Tibial nerve (tissue), 4 donors: ENCODE data around the gene GPC3. TPM values are rescaled to one million over a fixed set of nuclear protein-coding genes. Genes with fewer than 3 reads are reported as not detected.

Experiments
- DNase-seq, 2 donors: peaks; one replicate each; pipeline ENCODE4 v3.0.0-alpha.2; 2019; ENCODE audit warnings: low spot score in 2 of 2
- H3K27ac ChIP-seq, 4 donors: fragments of 200-600 bp; sonication (generic) in 3 of 4; one replicate each; pipeline ENCODE4 v1.5.1; 2017 to 2019; ENCODE audit warnings: mild to moderate bottlenecking in 1 of 4
- H3K27me3 ChIP-seq, 2 donors: fragments of 200-600 bp; sonication (generic) in 1 of 2; one replicate each; pipeline versions ENCODE4 v1.5.1 to v1.6.0; 2017 to 2019
- H3K36me3 ChIP-seq, 3 donors: fragments of 200-600 bp; sonication (generic); one replicate each; pipeline ENCODE4 v1.5.1; 2018 to 2019
- H3K4me1 ChIP-seq, 4 donors: fragments of 200-600 bp; sonication (generic) in 3 of 4; one replicate each; pipeline ENCODE4 v1.5.1; 2017 to 2019
- H3K4me3 ChIP-seq, 4 donors: fragments of 200-600 bp; sonication (generic) in 3 of 4; one replicate each; pipeline ENCODE4 v1.5.1; 2017 to 2019; ENCODE audit warnings: mild to moderate bottlenecking in 1 of 4, moderate library complexity in 1 of 4
- H3K9me3 ChIP-seq, 4 donors: fragments of 200-600 bp; sonication (generic) in 3 of 4; one replicate each; pipeline ENCODE4 v1.5.1; 2017 to 2019
- EP300 ChIP-seq, 2 donors: sonication (generic); formaldehyde crosslinking; IDR thresholded peaks; one replicate each; pipeline ENCODE4 v1.6.1; 2017; ENCODE audit warnings: antibody characterized with exemption in 2 of 2, mild to moderate bottlenecking in 1 of 2
- POLR2A ChIP-seq, 2 donors: fragments of 450-650 bp; IDR thresholded peaks; one replicate each; pipeline ENCODE4 v1.6.1; 2017; ENCODE audit warnings: antibody characterized with exemption in 2 of 2, mild to moderate bottlenecking in 2 of 2, moderate library complexity in 2 of 2
- WGBS, 2 donors: methylation state at CpG; one replicate each; pipeline ENCODE4 v1.1.5; 2018; 5-methylcytosine and 5-hydroxymethylcytosine counted together
- total RNA-seq, 4 donors: library from RNA; depleted of rRNA; stranded (reverse); fragments of >200 nt; gene quantifications; one replicate each; pipeline ENCODE4 v1.1.0, GENCODE V29; 2016
- TF ChIP-seq, protein P1 (sequence below), 5 experiments: fragments of 200-600 bp in 3 of 5; fragments of 450-650 bp in 2 of 5; sonication (generic) in 3 of 5; IDR thresholded peaks; one replicate each; pipeline ENCODE4 v1.5.1; 2016 to 2019; ENCODE audit warnings: antibody characterized with exemption in 5 of 5, mild to moderate bottlenecking in 3 of 5, moderate library complexity in 2 of 5

GPC3 gene
- total RNA-seq, 4 donors from 2014 or later: 60.5 to 116 (median 72.8) TPM

GRCh38 chrX:133951098-133951497 is 34.3 kb downstream of the GPC3 start:
- no peaks in the 10 kb centered on the region for H3K9me3 ChIP-seq
- WGBS, 2 donors: 69 to 79% methylated on average over 2 of the region's 2 CpGs
- no peak for DNase-seq
- no peaks in the 10 kb centered on the region for H3K4me1 ChIP-seq
- H3K36me3 ChIP-seq: no peaks in the 10 kb centered on the region
- no peak overlapping the region for H3K4me3 ChIP-seq
- H3K27me3 ChIP-seq: peaks cover 0 to 23% of the 10 kb centered on the region in 2 donors
- H3K27ac ChIP-seq: no peak overlapping the region
- TF ChIP-seq, protein P1, sequence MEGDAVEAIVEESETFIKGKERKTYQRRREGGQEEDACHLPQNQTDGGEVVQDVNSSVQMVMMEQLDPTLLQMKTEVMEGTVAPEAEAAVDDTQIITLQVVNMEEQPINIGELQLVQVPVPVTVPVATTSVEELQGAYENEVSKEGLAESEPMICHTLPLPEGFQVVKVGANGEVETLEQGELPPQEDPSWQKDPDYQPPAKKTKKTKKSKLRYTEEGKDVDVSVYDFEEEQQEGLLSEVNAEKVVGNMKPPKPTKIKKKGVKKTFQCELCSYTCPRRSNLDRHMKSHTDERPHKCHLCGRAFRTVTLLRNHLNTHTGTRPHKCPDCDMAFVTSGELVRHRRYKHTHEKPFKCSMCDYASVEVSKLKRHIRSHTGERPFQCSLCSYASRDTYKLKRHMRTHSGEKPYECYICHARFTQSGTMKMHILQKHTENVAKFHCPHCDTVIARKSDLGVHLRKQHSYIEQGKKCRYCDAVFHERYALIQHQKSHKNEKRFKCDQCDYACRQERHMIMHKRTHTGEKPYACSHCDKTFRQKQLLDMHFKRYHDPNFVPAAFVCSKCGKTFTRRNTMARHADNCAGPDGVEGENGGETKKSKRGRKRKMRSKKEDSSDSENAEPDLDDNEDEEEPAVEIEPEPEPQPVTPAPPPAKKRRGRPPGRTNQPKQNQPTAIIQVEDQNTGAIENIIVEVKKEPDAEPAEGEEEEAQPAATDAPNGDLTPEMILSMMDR (IDR thresholded peaks at IDR 0.05): no peak
- no peak for TF ChIP-seq POLR2A (IDR thresholded peaks at IDR 0.05)

DNA sequence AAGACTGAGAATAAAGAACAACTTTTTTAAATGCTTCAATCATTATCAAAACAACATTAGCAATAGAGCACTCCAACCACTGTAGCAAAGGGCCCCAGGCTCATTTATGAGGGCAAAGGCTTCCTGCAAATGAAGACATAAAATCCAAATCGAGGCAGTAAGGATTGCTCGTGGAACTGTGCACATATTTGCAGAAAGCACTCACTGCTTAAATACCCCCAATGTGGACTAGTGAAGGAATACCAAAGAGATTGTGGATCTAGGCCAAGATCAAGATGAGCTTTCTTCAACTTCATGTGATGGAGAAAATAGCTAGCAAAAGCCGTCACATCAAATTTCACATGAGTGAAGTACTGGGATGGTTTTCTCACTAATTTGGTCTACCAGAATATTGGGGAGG is 35.2 kb downstream of the GPC3 start:
- no peaks in the 10 kb centered on the region for H3K9me3 ChIP-seq
- no peaks in the 10 kb centered on the region for H3K4me1 ChIP-seq
- TF ChIP-seq EP300 (IDR thresholded peaks at IDR 0.05): no peak
- TF ChIP-seq, protein P1 (IDR thresholded peaks at IDR 0.05): no peak
- no peak for TF ChIP-seq POLR2A (IDR thresholded peaks at IDR 0.05)
- no peak overlapping the region for H3K27ac ChIP-seq
- peaks cover 0 to 32% of the 10 kb centered on the region in 2 donors for H3K27me3 ChIP-seq
- WGBS, 2 donors: 43 to 57% methylated on average over 3 of the region's 3 CpGs
- no peak for DNase-seq
- no peaks in the 10 kb centered on the region for H3K36me3 ChIP-seq
- H3K4me3 ChIP-seq: no peak overlapping the region

GRCh38 chrX:133948895-133949294 is 36.5 kb downstream of the GPC3 start:
- Histone ChIP-seq H3K36me3 (no peaks in the 10 kb centered on the region), H3K4me3 (no peak overlapping the region), H3K27ac (no peak overlapping the region), H3K4me1 (no peaks in the 10 kb centered on the region), H3K27me3 (peaks cover 0 to 34% of the 10 kb centered on the region in 2 donors), H3K9me3 (no peaks in the 10 kb centered on the region)
- WGBS, 2 donors: 84 to 93% methylated on average over 1 of the region's 1 CpG
- TF ChIP-seq POLR2A (IDR thresholded peaks at IDR 0.05) (no peak), EP300 (IDR thresholded peaks at IDR 0.05) (no peak)
- TF ChIP-seq, protein P1 (IDR thresholded peaks at IDR 0.05): no peak
- DNase-seq: no peak

DNA sequence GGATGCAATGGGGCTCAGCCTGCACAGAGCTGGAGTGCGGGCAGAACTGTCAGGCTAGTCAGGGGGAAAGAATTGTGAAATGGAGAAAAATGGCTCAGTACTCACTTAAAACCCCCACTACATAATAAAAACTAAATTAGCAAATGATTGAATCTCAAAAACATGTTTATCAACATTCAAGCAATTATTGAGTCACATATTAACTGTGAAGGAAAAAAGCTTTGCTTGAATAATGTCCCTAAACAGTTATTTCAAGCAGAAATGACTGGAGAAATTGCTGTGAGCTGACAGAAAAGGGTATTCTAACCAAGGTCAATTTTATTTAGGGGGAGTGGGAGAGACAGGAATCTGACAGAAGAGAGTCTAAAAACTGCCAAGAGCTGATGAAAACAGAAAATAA is 37.4 kb downstream of the GPC3 start:
- no peaks in the 10 kb centered on the region for H3K9me3 ChIP-seq
- TF ChIP-seq EP300 (IDR thresholded peaks at IDR 0.05) (no peak), POLR2A (IDR thresholded peaks at IDR 0.05) (no peak)
- TF ChIP-seq, protein P1 (IDR thresholded peaks at IDR 0.05): no peak
- H3K36me3 ChIP-seq: no peaks in the 10 kb centered on the region
- no peak for DNase-seq
- no peak overlapping the region for H3K4me3 ChIP-seq
- WGBS, 2 donors: 77 to 100% methylated on average over 1 of the region's 1 CpG
- H3K4me1 ChIP-seq: no peaks in the 10 kb centered on the region
- no peak overlapping the region for H3K27ac ChIP-seq
- peaks cover 0 to 34% of the 10 kb centered on the region in 2 donors for H3K27me3 ChIP-seq

- 24 to 54% methylated on average over 2 of the region's 2 CpGs for WGBS, 2 donors
- Histone ChIP-seq H3K4me1 (no peaks in the 10 kb centered on the region), H3K36me3 (no peaks in the 10 kb centered on the region), H3K4me3 (no peak overlapping the region), H3K27me3 (peaks cover 0 to 34% of the 10 kb centered on the region in 2 donors), H3K27ac (no peak overlapping the region), H3K9me3 (no peaks in the 10 kb centered on the region)
- no peak for TF ChIP-seq EP300 (IDR thresholded peaks at IDR 0.05)
- TF ChIP-seq, protein P1 (IDR thresholded peaks at IDR 0.05): no peak
- TF ChIP-seq POLR2A (IDR thresholded peaks at IDR 0.05): no peak
- no peak for DNase-seq
Observed at GRCh38 chrX:133947022-133947421, 38.4 kb downstream of the GPC3 start.
